Measurements from ENCODE around the gene RASSF8. TPM values are rescaled to one million over a fixed set of nuclear protein-coding genes. Genes with fewer than 3 reads are reported as not detected.
"Not testable (repeated sequence)": the region's sequence is repeated elsewhere in the genome, so short reads cannot be mapped to it uniquely, and the experiment has no call there.

Gene RASSF8
- total RNA-seq, 2 experiments from 2014 or later, result not detected

- Histone ChIP-seq H4K20me1 (ENCODE audit: insufficient read depth, low read length) (no peaks in the 10 kb centered on the region), H3K79me2 (ENCODE audit: insufficient read depth, low read depth, low read length) (no peaks in the 10 kb centered on the region), H3K4me1 (ENCODE audit: insufficient read depth, low read length, poor library complexity, severe bottlenecking) (no peaks in the 10 kb centered on the region), H3K36me3 (ENCODE audit: insufficient read depth, low read length) (no peaks in the 10 kb centered on the region), H3K9me2 (ENCODE audit: insufficient read depth, low read length) (no peaks in the 10 kb centered on the region), H3K27ac (ENCODE audit: low read depth, low read length, poor library complexity, severe bottlenecking) (no peak overlapping the region), H2AFZ (ENCODE audit: low read length) (no peak overlapping the region), H3K9me3 (ENCODE audit: low read length) (no peaks in the 10 kb centered on the region), H3K4me2 (ENCODE audit: low read length) (no peak overlapping the region), H3K4me3 (ENCODE audit: low read depth, low read length, poor library complexity, severe bottlenecking) (no peak overlapping the region)
- intact Hi-C loops (cut with micrococcal nuclease; ENCODE audit: unreplicated experiment), result no loop called here
- ChIA-PET POLR2A (interaction anchor here (0.7 to 0.9 kb wide), 2 partner anchors 9 to 935 kb away, joined by 3 to 4 read pairs; no protein-coding TSS in a partner anchor), CTCF (ENCODE audit: unreplicated experiment) (no interaction called here)
- no TSS peak for BruUV-seq (replicated peaks)
- DNase-seq (ENCODE audit: low spot score), result no peak
- TF ChIP-seq EZH2phosphoT487 (IDR thresholded peaks at IDR 0.05; ENCODE audit: borderline replicate concordance, low read depth, low read length) (no peak), CTCF (conservative IDR thresholded peaks at IDR 0.05; ENCODE audit: low read length) (no peak)
These were observed 97.9 kb downstream of the RASSF8 start for GRCh38 chr12:26056335-26056734.

- H3K79me2 ChIP-seq (ENCODE audit: insufficient read depth, low read depth, low read length); H2AFZ ChIP-seq (ENCODE audit: low read length); BruUV-seq (replicated peaks); H3K9me3 ChIP-seq (ENCODE audit: low read length); H3K27ac ChIP-seq (ENCODE audit: low read depth, low read length, poor library complexity, severe bottlenecking); H3K36me3 ChIP-seq (ENCODE audit: insufficient read depth, low read length); DNase-seq (ENCODE audit: low spot score); H3K4me2 ChIP-seq (ENCODE audit: low read length); CTCF ChIA-PET (ENCODE audit: unreplicated experiment); intact Hi-C loops (cut with micrococcal nuclease; ENCODE audit: unreplicated experiment); H3K4me3 ChIP-seq (ENCODE audit: low read depth, low read length, poor library complexity, severe bottlenecking); H3K4me1 ChIP-seq (ENCODE audit: insufficient read depth, low read length, poor library complexity, severe bottlenecking); H4K20me1 ChIP-seq (ENCODE audit: insufficient read depth, low read length); H3K9me2 ChIP-seq (ENCODE audit: insufficient read depth, low read length): not testable (repeated sequence)
- POLR2A ChIA-PET, result interaction anchor here (0.6 kb wide), 1 partner anchor 370 kb away, joined by 4 read pairs; no protein-coding TSS in a partner anchor
These were observed 98.8 kb downstream of the RASSF8 start for GRCh38 chr12:26057271-26057670.

- H3K36me3 ChIP-seq (ENCODE audit: insufficient read depth, low read length), result no peaks in the 10 kb centered on the region
- CTCF ChIA-PET (ENCODE audit: unreplicated experiment), result no interaction called here
- H4K20me1 ChIP-seq (ENCODE audit: insufficient read depth, low read length), result no peaks in the 10 kb centered on the region
These were observed 99.8 kb downstream of the RASSF8 start for GRCh38 chr12:26058308-26058707.

More at GRCh38 chr12:26058308-26058707, 99.8 kb downstream of the RASSF8 start:
- TF ChIP-seq CTCF (conservative IDR thresholded peaks at IDR 0.05; ENCODE audit: low read length), result peak; percentile 77
- TF ChIP-seq EZH2phosphoT487 (IDR thresholded peaks at IDR 0.05; ENCODE audit: borderline replicate concordance, low read depth, low read length), result no peak
- no peaks in the 10 kb centered on the region for H3K79me2 ChIP-seq (ENCODE audit: insufficient read depth, low read depth, low read length)
- peak; percentile 23 for DNase-seq (ENCODE audit: low spot score)
- no peaks in the 10 kb centered on the region for H3K9me2 ChIP-seq (ENCODE audit: insufficient read depth, low read length)
- no peak overlapping the region for H2AFZ ChIP-seq (ENCODE audit: low read length)
- no peak overlapping the region for H3K4me2 ChIP-seq (ENCODE audit: low read length)
- H3K4me1 ChIP-seq (ENCODE audit: insufficient read depth, low read length, poor library complexity, severe bottlenecking), result no peaks in the 10 kb centered on the region
- no peak overlapping the region for H3K27ac ChIP-seq (ENCODE audit: low read depth, low read length, poor library complexity, severe bottlenecking)
- intact Hi-C loops (cut with micrococcal nuclease; ENCODE audit: unreplicated experiment), result no loop called here
- H3K4me3 ChIP-seq (ENCODE audit: low read depth, low read length, poor library complexity, severe bottlenecking), result no peak overlapping the region
- POLR2A ChIA-PET, result interaction anchor here (0.8 to 1.5 kb wide), 2 partner anchors 9 to 106 kb away, joined by 4 read pairs; no protein-coding TSS in a partner anchor
- no peaks in the 10 kb centered on the region for H3K9me3 ChIP-seq (ENCODE audit: low read length)
- no TSS peak for BruUV-seq (replicated peaks)

Data from OCI-LY7 (cell line).